KBM-7 (cell line): ENCODE data around the gene CPA2.
"Not testable (repeated sequence)": the region's sequence is repeated elsewhere in the genome, so short reads cannot be mapped to it uniquely, and the experiment has no call there.

ENCODE experiments used
- DNase-seq: peaks from one replicate; pipeline ENCODE4 v3.0.0-alpha.2; 2015
- in situ Hi-C: fragments of 300-500 bp; cut with MboI; formaldehyde crosslinking; loops from 2 replicates; pipeline ENCODE4 v1.14.3; 2020; ENCODE audit warnings: low sequenced_read_pairs, low pct_unique_long_range_greater_than_20kb, mixed read lengths

CPA2 gene

DNA sequence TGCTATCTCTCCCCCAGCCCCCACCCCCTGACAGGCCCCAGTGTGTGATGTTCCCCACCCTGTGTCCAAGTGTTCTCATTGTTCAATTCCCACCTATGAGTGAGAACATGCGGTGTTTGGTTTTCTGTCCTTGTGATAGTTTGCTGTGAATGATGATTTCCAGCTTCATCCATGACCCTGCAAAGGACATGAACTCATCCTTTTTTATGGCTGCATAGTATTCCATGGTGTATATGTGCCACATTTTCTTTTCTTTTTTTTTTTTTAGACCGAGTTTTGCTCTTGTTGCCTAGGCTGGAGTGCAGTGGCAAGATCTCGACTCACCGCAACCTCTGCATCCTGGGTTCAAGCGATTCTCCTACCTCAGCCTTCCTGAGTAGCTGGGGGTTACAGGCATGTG lies 17.8 kb upstream of the CPA2 start:
- in situ Hi-C loops, DNase-seq: not testable (repeated sequence)

DNA sequence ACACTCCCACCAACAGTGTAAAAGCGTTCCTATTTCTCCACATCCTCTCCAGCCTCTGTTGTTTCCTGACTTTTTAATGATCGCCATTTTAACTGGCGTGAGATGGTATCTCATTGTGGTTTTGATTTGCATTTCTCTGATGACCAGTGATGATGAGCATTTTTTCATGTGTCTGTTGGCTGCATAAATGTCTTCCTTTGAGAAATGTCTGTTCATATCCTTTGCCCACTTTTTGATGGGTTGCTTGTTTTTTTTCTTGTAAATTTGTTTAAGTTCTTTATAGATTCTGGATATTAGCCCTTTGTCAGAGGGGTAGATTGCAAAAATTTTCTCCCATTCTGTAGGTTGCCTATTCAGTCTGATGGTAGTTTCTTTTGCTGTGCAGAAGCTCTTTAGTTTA lies 17.0 kb upstream of the CPA2 start:
- DNase-seq, in situ Hi-C loops: not testable (repeated sequence)

DNA sequence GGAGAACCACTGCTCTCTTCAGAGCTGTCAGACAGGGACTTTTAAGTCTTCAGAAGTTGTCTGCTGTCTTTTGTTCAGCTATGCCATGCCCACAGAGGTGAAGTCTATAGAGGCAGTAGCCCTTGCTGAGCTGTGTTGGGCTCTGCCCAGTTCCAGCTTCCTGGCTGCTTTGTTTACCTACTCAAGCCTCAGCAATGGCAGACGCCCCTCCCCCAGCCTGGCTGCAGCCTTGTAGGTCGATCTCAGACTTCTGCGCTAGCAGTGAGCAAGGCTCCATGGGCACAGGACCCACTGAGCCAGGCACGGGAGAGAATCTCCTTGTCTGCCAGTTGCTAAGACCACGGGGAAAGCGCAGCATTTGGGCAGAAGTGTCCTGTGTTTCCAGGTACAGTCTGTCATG lies 12.1 kb upstream of the CPA2 start:
- no peak for DNase-seq
- in situ Hi-C loops = no loop called here

DNA sequence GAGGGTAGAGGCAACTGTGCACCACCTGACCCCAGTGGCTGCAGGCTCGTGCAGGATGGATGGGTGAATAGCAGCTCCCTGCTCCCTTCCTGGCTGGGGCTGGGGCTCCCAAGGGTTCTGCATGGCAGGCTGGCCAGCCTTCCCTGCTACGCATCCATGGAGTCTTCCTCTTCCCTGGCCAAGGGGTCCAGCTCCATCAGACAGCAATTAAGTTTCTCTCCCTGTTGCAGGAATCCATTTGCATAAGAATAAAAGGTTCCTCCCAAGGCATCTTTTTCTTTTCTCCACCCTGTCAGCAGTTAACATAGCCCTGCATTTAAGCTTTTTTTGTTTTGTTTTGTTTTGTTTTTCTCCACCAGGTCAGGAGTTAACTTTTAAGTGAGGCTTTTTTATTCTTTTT lies 10.0 kb upstream of the CPA2 start:
- no peak for DNase-seq

DNA sequence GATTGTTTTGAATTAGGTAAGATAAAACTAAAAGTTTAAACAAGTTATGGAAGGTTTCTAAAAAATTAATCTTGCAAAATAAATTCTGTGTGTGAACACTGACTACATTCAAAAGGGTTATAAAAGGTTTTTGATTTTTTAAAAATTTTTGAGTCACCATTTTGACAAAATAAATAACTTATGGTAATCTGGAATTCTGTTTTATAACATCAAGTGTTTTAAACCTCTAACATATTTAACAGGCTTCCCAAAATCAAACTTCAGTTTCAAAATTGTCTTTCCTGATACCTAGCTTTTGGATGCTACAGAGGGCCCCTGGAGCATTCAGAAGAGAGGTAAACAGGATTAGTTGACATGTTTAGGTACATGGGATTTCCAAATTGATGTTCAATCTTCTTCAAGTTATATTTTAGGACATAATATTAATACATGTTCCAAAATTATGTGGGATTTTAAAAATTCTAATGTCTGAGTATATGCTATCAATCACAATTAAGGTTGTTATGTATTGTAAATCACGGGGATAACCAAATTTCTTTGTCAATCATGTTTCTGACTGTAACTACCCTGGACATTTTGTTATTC lies 8.1 kb upstream of the CPA2 start:
- in situ Hi-C loops = no loop called here

More for the DNA sequence above, 10.0 kb upstream of the CPA2 start:
- in situ Hi-C loops = no loop called here

DNA sequence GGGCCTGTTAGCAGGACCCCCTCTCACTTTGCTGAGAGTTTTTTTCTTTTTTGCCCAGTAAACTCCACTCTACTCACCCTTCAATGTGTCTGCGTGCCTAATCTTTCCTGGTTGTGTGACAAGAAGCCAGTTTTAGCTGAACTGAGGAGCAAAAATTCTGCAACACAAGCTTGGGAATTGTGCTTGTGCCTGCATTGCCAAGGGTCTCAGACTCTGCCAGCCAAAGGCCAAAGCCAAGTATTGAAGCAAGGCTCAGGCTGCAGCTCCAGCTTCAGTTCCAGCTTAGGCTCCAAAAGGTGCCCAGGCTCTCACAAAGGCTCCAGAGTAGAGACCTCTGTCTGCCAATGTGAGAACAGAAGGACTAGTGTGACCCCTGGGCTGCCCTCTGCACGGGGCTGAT lies 4.2 kb upstream of the CPA2 start:
- no peak for DNase-seq
- in situ Hi-C loops = no loop called here

More for the DNA sequence above, 8.1 kb upstream of the CPA2 start:
- no peak for DNase-seq

DNA sequence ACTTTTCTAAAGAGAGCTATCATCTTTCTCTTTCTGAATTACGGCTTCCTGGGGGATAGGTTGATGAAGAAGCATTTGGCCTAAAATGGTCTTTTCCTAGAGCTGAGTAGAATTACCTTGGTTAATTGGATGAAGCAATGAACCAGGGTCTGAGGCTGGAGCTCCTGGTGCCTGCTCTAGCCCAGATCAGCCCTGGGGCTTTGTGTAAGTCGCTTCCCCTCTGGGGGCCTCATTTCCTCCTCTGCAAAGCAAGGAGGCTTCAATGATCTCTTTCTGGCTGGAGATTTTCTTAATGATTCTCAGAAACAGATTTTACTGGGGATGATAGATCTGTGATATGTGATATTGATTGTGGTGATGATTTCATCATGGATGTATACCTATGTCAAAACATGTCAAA lies 3.5 kb upstream of the CPA2 start:
- in situ Hi-C loops = no loop called here

DNA sequence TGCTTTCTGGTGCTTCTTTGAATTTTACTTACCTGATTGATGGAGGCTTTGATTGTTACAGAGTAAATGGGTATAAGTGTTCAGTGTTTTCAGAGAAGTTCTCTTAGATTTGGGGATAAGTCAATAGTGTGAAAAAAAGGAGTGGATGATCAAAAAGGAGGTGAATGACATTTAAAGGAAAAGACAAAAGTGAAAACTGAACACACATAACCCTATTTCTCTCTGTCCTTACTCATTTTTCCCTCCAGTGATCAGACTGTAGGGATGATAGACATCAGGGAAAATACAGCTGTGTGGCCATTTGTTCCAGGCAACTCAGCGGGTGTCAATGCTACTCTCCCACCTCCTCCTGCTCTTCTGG lies 278 bp downstream of the CPA2 start:
- in situ Hi-C loops = no loop called here
- DNase-seq = no peak

More for the DNA sequence above, 3.5 kb upstream of the CPA2 start:
- peak; percentile 52 for DNase-seq

DNA sequence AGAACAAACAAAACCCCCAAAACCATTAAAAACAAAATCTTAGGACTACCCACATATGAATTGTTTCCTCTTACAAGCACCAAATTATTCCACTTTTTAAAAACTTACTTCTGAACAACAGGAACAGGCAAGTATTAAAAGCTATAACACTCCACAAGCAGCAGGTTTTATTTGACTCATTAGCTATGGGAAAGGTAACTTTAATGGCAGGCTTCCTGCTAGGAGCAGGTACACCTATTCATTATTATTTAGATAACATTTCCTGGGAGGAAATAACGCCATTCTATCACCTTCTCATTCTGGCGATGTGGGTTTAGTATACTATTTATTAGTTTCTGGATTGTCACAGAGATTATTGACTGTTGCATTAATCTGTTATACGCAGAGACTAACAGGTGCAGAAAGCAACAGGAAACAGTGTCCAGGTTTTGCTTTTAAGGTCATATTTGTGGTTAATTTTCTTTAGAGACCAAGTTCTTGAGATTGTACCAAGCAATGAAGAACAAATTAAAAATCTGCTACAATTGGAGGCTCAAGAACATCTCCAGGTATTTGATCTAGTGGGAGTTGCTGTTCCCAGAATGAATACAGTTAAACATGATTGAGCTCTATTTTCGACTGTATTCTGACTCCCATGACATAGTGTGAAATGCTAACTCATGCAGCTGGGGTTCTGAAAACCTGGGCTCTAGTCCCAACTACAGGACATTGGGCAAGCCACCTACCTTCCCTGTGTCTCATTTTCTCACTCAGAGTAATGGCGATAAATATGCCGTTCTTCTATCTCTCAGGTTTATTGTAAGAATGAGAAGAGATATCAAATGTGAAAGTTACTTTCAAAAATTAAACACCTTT lies 2.0 kb downstream of the CPA2 start:
- in situ Hi-C loops = no loop called here
- DNase-seq = no peak

DNA sequence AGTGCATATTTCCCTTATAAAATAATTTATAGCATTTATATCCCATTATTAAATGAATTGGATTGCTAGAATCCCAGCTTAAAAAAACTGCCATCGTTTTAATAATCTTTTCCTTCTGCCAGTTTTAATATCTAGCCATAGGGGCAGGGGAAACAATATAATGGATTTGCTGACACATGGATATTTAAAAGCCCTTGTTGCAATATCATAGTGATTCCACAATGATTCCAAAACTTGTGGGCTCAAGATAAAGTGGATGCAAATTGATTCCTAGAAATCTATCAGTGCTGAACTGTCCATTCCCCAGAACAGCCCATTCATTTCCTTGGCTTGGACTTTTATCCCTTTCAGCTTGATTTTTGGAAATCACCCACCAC lies 2.6 kb downstream of the CPA2 start:
- in situ Hi-C loops = no loop called here
- no peak for DNase-seq

DNA sequence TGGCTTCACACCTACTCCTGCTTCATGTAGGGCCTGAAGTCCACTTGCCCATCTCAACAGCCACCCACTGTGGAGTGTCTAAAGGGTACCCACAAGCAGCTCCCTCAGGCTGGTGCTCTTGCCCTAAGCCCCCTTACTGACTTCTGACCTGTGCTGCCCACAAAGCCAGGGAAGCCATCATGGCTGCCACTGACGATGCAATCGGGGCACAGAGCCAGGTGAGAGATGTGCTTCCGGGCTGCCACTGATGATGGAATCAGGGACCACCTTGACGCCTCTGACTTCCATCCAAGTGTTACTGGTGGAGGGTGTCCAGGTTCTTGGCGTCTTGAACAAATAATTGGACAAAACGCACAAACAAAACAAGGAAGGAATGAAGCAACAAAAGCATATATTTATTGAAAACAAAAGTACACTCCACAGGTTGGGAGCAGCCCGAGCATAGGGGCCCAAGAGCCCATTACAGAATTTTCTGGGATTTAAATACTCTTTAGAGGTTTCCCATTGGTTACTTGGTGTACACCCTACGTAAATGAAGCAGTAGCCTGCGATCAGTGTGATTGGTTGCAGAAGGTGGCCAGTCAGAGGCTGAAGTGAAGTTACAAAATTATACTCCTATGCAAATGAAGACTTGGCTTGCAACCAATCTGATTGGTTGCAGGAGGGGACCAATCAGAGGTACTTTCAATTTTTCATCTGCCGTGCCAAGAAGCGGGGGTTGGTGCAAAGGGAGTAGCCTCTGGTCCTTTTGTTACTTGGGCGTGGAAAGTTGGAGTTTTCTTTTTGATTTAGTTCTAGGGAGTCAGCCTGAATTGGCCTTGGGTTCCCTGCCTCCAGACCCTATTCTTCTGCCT lies 4.5 kb downstream of the CPA2 start:
- no peak for DNase-seq
- in situ Hi-C loops = no loop called here

DNA sequence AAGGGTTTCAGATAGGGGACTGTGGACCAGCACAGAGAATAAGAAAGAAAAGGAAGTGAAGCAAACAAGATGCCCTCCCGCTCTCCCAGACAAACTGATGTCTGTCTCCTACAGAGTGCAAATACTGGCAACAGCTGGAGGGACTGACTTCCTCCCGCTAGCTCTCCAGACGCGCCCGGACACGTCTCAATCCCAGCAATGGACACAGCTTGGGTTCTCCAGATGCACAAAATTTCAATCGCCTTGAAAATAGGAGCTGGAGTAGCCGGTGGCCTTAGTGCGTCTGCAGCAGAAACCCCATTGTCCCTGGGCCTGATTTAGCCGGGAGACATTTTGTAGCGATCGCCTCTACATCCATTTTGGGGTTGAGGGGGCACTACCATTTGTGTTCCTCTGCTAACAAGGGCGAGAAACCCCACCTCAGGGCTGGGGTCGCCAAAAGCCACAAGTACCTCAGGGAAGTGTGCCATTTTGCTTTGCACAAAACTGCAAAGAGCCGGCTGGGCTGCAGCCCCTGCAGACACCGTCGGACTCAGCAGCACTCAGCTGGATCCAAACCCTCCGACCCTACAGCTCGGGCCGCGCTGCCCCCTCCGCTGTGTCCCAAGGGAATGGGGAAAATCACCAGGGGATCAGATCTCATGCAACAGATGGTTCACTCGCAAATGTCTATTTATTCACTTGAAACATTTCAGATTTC lies 5.9 kb downstream of the CPA2 start:
- peak; percentile 53 for DNase-seq

DNA sequence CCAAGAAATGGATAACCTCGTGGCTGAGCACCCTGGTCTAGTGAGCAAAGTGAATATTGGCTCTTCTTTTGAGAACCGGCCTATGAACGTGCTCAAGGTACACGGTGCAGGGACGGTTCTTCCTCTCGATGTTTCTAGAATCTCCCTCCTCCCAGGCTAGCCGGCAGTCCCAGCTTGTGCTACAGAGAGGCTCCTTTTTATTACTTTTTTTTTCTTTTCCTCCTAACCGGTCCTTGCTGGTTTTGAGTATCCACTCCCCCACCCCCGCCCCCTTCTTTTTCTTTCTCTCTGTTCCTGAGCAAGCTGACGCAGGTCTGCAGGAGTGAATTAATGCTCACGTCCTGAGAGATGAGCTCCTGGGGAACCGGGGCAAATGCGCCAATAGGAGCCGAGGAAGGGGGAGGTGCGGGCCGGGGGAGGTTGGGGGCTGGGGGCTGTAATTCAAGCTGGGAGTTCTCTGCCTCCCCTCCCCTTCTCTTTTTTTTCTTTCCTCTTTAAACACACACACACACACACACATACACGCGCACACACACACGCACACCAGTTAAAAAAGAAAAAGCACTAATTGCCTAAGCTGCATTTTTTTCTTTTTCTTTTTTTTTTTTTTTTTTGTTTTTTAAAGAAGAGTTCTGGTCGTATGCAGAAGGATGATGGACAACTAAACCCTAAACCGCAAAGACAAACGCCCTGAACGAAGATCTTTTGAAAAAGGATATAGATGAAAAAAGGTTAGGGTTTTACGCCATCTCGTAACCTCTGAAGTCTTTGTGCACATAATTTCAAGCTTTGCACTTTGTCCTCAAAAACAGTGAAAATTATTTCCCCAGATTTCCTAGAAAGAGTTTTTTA lies 6.6 kb downstream of the CPA2 start:
- in situ Hi-C loops = no loop called here
- DNase-seq = peak; percentile 95

More for the DNA sequence above, 5.9 kb downstream of the CPA2 start:
- in situ Hi-C loops = no loop called here

DNA sequence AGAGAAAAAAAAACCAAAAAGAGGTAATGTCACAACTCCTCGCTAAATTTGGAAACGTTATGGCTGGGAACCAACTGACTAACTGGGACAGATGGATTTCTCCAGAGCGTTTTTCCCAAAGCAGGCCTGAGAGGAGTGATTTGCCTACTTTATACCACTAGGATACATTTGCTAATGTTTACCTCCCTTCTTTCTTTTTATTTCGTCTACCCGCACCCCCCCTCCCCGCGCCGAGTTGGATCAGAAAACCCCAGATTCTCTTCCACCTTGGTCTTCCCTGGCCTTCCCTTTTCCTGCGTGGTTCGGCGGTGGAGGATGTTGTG lies 7.2 kb downstream of the CPA2 start:
- no peak for DNase-seq

DNA sequence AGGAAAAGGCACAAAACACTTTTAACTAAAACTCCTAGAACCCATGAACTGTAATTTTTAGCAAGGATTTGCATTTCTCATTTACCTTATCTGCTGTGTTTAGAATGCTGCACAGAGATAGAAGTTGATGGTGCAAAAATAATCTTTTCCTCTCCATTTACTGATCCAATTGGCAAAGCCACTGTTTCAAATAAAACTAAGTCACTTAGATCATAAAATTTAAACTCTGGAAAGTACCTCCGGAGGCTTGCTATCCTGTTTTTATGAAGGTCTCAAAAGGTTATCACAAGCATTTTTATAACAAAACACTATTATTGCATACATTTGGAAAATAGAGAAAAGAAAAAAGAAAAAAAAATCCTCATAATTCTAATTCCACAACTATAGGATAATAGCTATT lies 7.6 kb downstream of the CPA2 start:
- DNase-seq = no peak
- in situ Hi-C loops = no loop called here

More for the DNA sequence above, 7.2 kb downstream of the CPA2 start:
- in situ Hi-C loops = no loop called here

DNA sequence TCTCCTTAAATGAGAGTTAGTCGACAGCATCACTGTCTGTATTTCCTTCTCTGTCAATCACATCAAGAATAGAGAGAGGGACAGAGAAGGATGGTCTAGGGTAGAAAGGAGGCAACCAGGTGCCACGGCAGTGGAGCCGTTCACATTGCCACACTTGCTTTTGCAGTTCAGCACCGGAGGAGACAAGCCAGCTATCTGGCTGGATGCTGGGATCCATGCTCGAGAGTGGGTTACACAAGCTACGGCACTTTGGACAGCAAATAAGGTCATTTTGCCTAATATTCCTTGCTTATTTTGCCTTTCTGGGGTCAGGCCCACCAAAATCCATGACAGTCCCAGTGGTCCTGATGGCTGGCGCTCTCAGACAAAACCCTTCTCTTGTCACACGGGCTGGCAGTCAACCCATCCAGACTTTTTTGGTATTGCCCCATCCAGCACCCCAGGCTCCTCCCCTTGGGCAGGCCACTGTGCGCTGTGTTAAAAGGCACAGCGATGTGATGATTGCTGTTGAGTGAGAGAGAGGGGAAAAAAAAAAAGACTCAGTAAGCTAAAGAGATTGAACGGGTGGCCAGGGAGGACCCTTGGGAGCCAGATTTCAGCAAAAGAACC lies 8.4 kb downstream of the CPA2 start:
- no peak for DNase-seq
- in situ Hi-C loops = no loop called here

DNA sequence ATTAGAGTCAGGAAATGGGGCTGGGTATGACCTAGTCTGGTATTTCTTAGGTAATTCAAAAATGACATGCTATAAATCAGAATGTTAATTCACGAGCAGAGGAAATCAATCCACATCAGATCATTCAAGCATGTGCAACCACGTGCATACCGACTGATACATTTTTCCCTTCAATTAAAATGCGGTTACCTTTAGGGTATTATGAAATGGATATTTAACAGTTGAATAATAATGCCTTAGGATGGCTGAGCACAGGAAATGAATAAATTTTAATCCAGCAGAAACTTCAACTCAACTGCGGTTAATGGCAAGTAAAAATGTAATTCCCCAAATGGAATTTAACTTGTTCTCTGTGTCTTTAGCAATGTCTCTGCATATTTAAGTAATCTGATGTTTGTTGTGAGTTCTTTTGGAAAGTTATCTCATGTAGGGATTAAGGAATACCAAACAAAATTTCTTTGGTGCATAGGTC lies 9.2 kb downstream of the CPA2 start:
- DNase-seq = no peak
- in situ Hi-C loops = no loop called here
